ENCODE measurements around the gene PLTP. TPM values are rescaled to one million over a fixed set of nuclear protein-coding genes. Genes with fewer than 3 reads are reported as not detected.

The PLTP gene
- total RNA-seq, 4 donors from 2014 or later, result 31.2 to 221 (median 113) TPM

DNA sequence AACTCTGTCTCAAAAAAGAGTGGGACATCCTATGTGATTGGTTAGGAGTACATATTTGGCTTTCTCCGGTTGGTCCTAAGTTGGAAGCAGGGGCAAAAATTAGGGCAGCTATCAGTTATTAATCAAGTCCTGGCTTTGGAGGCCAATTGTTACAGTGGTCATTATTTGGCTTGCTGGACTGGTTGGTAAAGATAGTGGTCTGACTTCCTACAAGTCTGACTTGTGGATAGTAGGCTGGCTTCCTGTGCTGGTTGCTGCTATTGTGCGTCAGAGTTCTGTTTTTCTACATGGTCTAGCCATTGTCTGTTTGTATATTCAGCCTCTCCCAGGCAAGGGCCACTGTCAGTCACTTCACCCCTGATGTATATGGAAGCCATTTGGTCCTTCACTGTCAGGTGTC lies 61.7 kb downstream of the PLTP start:
- Histone ChIP-seq H3K4me1 (peaks cover 0 to 7% of the 10 kb centered on the region in 2 donors), H3K9me3 (no peaks in the 10 kb centered on the region), H3K4me3 (no peak overlapping the region), H3K27me3 (no peaks in the 10 kb centered on the region), H3K36me3 (no peaks in the 10 kb centered on the region), H3K27ac (no peak overlapping the region)
- intact Hi-C loops (cut with DNase I; ENCODE audit: low total_unique reads), result no loop called here
- no peak for DNase-seq
- TF ChIP-seq POLR2A (IDR thresholded peaks at IDR 0.05) (no peak), CTCF (IDR thresholded peaks at IDR 0.05) (no peak)

GRCh38 chr20:45848969-45849582 lies 62.9 kb downstream of the PLTP start:
- H3K36me3 ChIP-seq, result no peaks in the 10 kb centered on the region
- TF ChIP-seq POLR2A (IDR thresholded peaks at IDR 0.05), result no peak
- no peak for TF ChIP-seq CTCF (IDR thresholded peaks at IDR 0.05)
- H3K9me3 ChIP-seq, result no peaks in the 10 kb centered on the region
- H3K27me3 ChIP-seq, result no peaks in the 10 kb centered on the region
- H3K4me1 ChIP-seq, result no peaks in the 10 kb centered on the region
- intact Hi-C loops (cut with DNase I; ENCODE audit: low total_unique reads), result no loop called here
- no peak overlapping the region for H3K27ac ChIP-seq
- H3K4me3 ChIP-seq, result no peak overlapping the region
- no peak for DNase-seq

Other genes with a start within 250 kb of the PLTP start
- gene WFDC11, start 241.9 kb downstream of the PLTP start, total RNA-seq, result not detected
- not detected for gene WFDC13, start 210.1 kb downstream of the PLTP start, total RNA-seq
- gene WFDC10B, start 207.1 kb downstream of the PLTP start, total RNA-seq, result not detected
- not detected for gene SPINT4, start 189.8 kb downstream of the PLTP start, total RNA-seq
- 1 to 10 TPM in 1 of 4 donors, not detected in 3; 2.0 TPM for gene WFDC3, start 120.3 kb downstream of the PLTP start, total RNA-seq
- gene DNTTIP1, start 120.2 kb downstream of the PLTP start, total RNA-seq, result 10 to 100 TPM; 11.2 to 29.8 (median 17.1) TPM
- gene UBE2C, start 99.5 kb downstream of the PLTP start, total RNA-seq, result 10 to 100 TPM in 1 of 4 donors, not detected in 3; 12.4 TPM
- gene TNNC2, start 84.8 kb downstream of the PLTP start, total RNA-seq, result 1 to 10 TPM in 1 of 4 donors, under 1 TPM in 1, not detected in 2; 0.59 to 1.3 TPM
- 100 to 1,000 TPM in 1 of 4 donors, 10 to 100 TPM in 3; 56.5 to 145 (median 63.2) TPM for gene SNX21, start 78.4 kb downstream of the PLTP start, total RNA-seq
- gene ACOT8, start 54.8 kb downstream of the PLTP start, total RNA-seq, result 10 to 100 TPM; 17.2 to 31.5 (median 23.5) TPM
- 1 to 10 TPM; 3.1 to 9.2 (median 4.3) TPM for gene ZSWIM3, start 54.5 kb downstream of the PLTP start, total RNA-seq
- gene ZSWIM1, start 30.9 kb downstream of the PLTP start, total RNA-seq, result 10 to 100 TPM in 1 of 4 donors, 1 to 10 TPM in 2, under 1 TPM in 1; 0.77 to 12.2 (median 3.3) TPM
- gene SPATA25, start 24.5 kb downstream of the PLTP start, total RNA-seq, result 10 to 100 TPM in 1 of 4 donors, 1 to 10 TPM in 3; 2.6 to 16.2 (median 6.0) TPM
- gene NEURL2, start 20.9 kb downstream of the PLTP start, total RNA-seq, result 10 to 100 TPM in 1 of 4 donors, 1 to 10 TPM in 2, under 1 TPM in 1; 0.29 to 11.5 (median 4.7) TPM
- gene CTSA, start 20.8 kb downstream of the PLTP start, total RNA-seq, result 10 to 100 TPM; 20.6 to 66.9 (median 32.5) TPM
- gene PCIF1, start 22.5 kb upstream of the PLTP start, total RNA-seq, result 10 to 100 TPM; 11.0 to 71.0 (median 40.0) TPM
- 10 to 100 TPM; 14.9 to 40.0 (median 29.0) TPM for gene ZNF335, start 60.0 kb upstream of the PLTP start, total RNA-seq
- gene MMP9, start 96.8 kb upstream of the PLTP start, total RNA-seq, result under 1 TPM in 2 of 4 donors, not detected in 2; 0.24 to 0.35 TPM
- gene SLC12A5, start 117.1 kb upstream of the PLTP start, total RNA-seq, result under 1 TPM in 1 of 4 donors, not detected in 3; 0.35 TPM
- gene NCOA5, start 177.8 kb upstream of the PLTP start, total RNA-seq, result 10 to 100 TPM in 3 of 4 donors, 1 to 10 TPM in 1; 8.2 to 37.8 (median 29.5) TPM
- 10 to 100 TPM in 3 of 4 donors, 1 to 10 TPM in 1; 2.6 to 36.5 (median 23.5) TPM for gene CD40, start 206.2 kb upstream of the PLTP start, total RNA-seq